Measurements from ENCODE around the gene SEPTIN7.

DNA sequence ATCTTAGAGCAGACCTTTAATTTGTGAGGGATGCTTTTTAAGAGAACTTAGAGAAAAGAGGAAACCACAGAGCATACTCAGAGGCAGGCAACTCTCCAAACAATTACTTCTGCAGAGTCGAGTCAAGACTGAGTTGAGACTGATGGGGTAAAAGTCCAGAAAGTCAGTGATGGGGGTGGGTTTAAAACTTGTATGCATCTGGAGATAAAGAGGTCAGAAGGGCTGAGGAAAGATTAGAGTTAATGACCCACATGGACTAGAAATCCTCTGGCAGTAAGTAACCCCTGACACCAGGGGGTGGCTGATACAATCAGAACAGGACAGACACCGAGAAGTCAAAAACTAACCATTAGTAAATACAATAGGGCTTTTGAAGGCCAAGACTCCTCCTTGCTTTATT lies 42.4 kb upstream of the SEPTIN7 start:
- TF ChIP-seq, protein P1, sequence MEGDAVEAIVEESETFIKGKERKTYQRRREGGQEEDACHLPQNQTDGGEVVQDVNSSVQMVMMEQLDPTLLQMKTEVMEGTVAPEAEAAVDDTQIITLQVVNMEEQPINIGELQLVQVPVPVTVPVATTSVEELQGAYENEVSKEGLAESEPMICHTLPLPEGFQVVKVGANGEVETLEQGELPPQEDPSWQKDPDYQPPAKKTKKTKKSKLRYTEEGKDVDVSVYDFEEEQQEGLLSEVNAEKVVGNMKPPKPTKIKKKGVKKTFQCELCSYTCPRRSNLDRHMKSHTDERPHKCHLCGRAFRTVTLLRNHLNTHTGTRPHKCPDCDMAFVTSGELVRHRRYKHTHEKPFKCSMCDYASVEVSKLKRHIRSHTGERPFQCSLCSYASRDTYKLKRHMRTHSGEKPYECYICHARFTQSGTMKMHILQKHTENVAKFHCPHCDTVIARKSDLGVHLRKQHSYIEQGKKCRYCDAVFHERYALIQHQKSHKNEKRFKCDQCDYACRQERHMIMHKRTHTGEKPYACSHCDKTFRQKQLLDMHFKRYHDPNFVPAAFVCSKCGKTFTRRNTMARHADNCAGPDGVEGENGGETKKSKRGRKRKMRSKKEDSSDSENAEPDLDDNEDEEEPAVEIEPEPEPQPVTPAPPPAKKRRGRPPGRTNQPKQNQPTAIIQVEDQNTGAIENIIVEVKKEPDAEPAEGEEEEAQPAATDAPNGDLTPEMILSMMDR (optimal IDR thresholded peaks at IDR 0.05 in 1 of 3, IDR thresholded peaks at IDR 0.05 in 1 of 3, conservative IDR thresholded peaks at IDR 0.05 in 1 of 3; ENCODE audit: extremely low read depth in 1 of 3, insufficient read depth in 2 of 3, low read length in 3 of 3): no peak
- TF ChIP-seq EZH2 (IDR thresholded peaks at IDR 0.05; ENCODE audit: low read length): no peak

Measured in keratinocyte (primary cell).